Stimulated activated CD4-positive, alpha-beta T cell treated with anti-CD3 and anti-CD28 coated beads, Interleukin-4, amount 100 ng/mL, for 4 hours (primary cell): ENCODE results near the gene VAMP7.
"Not testable (repeated sequence)": the region's sequence is repeated elsewhere in the genome, so short reads cannot be mapped to it uniquely, and the experiment has no call there.

Experiments used
- DNase-seq, 2 experiments: peaks; one replicate each; pipeline ENCODE4 v3.0.0-alpha.2; 2020

The VAMP7 gene

DNA sequence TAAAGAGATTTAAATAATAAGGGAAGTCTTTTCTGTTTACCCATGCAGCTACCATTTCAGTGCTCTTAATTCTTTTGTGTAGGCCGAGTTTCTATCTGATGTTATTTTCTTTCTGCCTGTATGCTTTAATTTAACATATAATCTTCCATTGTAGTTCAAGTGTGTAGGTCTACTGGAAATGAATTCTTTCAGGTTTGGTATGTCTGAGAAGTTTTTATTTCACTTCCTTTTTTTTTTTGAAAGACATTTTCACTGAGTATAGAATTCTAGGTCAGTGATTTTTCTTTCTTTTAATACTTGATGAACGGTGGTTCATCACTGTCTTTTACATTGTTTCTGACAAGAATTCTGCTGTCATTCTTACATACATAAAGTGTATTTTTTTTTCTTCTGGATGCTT, 42.1 kb downstream of the VAMP7 start:
- DNase-seq = no peak

DNA sequence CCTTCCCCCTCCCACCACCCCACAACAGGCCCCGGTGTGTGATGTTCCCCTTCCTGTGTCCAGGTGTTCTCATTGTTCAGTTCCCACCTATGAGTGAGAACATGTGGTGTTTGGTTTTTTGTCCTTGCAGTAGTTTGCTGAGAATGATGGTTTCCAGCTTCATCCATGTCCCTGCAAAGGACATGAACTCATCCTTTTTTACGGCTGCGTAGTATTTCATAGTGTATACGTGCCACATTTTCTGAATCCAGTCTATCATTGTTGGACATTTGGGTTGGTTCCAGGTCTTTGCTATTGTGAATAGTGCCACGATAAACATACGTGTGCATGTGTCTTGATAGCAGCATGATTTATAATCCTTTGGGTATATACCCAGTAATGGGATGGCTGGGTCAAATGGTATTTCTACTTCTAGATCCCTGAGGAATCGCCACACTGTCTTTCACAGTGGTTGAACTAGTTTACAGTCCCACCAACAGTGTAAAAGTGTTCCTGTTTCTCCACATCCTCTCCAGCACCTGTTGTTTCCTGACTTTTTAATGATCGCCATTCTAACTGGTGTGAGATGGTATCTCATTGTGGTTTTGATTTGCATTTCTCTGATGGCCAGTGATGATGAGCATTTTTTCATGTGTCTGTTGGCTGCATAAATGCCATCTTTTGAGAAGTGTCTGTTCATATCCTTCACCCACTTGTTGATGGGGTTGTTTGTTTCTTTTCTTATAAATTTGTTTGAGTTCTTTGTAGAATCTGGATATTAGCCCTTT, 49.9 kb downstream of the VAMP7 start:
- not testable (repeated sequence) for DNase-seq

DNA sequence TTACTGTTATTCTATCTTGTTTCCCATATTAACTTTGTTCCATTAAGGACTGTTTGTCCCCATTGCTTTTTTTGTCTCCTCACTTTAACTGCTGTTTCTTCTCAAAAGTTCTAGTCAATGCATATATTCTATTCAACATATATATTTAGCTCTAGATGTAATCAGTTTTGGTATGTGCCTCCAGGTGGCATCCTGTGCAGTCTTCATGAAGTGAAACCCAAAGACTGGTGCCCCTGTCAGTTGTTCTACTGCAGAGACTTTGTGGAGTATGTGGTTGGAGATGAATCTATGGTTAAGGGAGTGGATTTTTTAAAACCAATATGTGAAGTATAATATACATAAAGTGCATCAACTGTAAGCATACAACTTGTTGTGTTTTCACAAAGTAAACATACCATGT, 57.0 kb downstream of the VAMP7 start:
- no peak for DNase-seq

GRCh38 chrX:155949098-155949497, 68.0 kb downstream of the VAMP7 start:
- no peak for DNase-seq

GRCh38 chrX:155951237-155951789, 70.2 kb downstream of the VAMP7 start:
- no peak for DNase-seq

DNA sequence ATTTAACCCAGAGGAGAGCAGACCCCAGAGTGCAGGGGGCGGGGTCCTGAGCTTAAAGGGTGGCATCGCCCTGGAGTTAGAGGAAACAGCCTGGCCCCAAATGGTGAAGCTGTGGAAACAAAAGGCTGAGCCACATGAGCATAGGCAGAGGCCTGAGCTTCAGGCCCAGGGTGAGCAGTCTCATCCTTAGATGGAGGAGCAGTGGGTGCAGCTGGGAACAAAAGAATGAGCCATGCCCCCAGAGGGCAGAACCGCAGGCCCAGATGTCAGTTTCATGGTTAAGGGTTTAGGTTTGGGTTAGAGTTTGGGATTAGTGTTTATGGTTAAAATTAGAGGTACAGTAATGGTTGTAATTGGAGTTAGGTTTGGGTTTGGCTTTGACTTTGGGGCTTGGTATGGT, 71.9 kb downstream of the VAMP7 start:
- no peak for DNase-seq

DNA sequence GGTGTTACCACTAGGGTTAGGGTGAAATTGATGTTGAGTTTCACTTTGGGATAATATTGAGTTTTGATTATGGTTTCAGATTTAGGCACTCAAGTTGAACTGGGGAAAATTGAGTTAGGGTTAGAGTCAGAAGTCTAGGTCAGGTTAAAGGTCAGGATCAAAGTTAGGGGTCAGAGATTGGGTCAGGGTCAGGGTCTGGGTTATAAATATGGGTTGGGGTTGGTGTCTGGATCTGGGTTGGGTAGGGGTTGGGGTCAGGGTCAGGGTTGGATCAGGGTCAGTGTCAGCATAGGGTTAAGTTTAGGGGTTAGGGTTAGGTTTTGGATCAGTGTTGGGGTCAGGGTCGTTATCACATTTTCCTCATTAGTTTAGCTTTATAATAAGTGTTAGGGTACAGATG, 73.6 kb downstream of the VAMP7 start:
- DNase-seq = no peak

DNA sequence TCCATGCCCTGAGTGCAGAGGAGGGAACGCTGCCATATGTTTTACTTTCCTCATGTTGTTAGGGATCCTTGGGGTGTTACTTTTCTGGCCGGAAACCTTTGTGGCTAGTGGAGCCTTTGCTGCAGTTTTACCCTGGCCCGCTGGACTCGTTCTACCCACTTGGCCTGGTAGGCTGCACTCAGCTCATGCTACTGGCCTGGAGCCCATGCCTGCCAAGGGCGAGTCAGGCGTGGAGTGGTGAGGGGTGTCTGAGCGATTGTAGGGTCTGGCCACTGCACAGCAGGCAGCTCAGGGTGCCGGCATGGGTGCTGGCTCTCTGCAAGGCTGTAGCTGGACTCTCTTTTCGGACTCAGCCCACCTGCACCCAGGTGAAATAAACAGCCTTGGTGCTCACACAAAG, 75.0 kb downstream of the VAMP7 start:
- no peak for DNase-seq

DNA sequence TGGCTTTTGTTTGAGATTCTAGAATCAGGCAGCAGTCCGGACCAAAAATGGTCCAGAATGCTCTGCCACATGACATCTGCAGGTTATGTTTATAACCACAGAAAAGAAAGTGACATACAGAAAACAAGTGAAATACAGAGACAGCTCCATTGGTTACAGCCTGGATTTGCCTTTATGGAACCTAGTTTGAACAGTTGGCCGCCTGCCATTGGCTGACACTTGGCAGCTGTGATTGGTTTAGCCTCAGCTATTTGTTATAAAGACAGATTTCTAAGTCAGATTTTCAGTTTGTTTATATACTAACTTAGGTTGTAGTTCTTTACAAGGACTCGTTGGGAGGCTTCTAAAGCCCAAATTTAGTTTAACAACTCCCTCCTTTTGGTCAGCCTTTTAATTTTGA, 75.5 kb downstream of the VAMP7 start:
- DNase-seq = no peak

GRCh38 chrX:155957843-155958242, 76.7 kb downstream of the VAMP7 start:
- no peak for DNase-seq

GRCh38 chrX:155959018-155959587, 78.0 kb downstream of the VAMP7 start:
- DNase-seq = no peak

GRCh38 chrX:155962906-155963305, 81.8 kb downstream of the VAMP7 start:
- DNase-seq = no peak

DNA sequence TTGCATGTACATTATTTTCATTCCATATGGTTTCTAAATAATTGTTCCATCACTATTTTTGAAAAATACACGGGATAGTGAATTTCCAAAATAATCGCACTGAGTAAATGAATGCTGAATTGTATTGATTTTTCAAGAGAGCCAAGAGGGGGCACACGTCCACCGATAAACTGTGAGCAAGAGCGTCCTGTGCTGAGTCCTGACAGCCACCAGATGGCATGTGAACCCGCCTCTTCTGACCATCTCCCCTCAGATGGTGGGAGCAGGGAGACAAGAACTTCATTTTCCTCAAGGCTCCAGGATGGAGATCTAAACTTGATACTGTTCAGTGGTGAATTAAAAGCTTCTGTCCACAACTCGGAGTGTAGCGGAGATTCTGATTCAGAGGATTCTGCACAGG, 85.7 kb downstream of the VAMP7 start:
- DNase-seq = no peak

DNA sequence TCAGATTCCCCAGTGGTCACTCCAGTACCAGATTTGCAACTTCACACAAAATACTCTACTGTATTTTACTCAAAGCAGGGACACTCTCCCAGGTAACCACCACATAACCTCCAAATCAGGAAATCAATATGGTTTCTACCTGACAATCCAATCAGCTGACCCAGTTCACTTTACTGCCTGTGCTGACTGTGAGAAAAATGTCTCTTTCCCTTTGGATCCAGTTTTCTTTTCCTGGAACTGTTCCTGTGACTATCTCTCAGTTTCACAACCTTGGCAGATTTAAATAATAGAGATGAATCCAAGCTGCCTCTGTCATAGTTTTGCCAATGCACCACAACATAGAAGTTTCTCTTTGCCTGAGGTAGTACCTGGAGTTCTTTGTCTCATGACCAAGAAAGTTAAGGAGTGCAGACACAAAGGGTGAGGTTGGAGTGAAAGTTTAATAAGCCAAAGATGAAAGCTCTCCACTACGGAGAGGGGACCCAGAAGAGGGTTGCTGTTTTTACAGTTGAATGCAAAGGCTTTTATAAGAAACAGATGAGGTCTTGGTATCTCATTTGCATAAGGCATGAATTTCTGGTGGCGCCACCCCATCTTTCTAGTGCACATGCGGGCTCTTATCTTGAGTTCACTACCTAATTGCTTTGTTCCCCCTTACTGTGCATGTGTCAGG, 86.6 kb downstream of the VAMP7 start:
- no peak for DNase-seq

DNA sequence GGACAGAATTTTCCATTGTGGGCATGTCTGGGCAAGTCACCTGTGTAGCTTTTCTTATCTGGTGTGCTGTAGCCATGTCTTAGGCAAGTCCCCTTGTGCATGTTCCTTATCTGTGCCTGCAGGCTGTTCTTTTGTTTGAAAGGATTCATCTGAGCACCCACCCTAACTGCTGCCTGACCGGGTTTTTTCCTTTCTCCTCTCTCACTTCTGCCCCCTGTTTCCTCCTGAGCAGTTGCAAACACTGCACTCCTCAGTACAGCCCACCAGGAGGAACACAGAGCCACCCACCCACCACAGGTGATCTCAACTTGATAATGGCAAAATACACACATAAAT, 87.1 kb downstream of the VAMP7 start:
- no peak for DNase-seq

- DNase-seq = no peak
Observed at GRCh38 chrX:155968791-155969190, 87.6 kb downstream of the VAMP7 start.

- not testable (repeated sequence) for DNase-seq
Observed at GRCh38 chrX:155971658-155972057, 90.5 kb downstream of the VAMP7 start.

DNA sequence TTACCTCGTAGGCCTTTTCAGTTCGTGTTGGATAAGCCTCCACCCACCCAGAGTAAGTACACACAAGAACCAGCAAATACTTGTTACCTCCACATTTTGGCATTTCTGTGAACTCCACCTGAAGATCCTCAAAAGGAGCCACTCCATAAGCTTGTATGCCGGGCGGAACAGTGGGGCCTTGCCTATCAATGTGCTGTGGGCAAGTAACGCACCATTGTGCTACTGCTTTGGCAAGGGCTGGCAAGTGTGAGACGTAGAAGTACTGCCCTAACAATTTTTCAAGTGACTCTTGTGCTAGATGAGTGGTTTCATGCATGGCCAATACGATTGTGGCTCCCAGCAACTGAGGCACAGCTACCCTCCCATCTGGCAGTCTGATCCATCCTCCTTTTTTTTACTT, 91.1 kb downstream of the VAMP7 start:
- DNase-seq = not testable (repeated sequence)

- DNase-seq = no peak
Observed at GRCh38 chrX:155983326-155983725, 102.2 kb downstream of the VAMP7 start.

- DNase-seq = no peak
Observed at GRCh38 chrX:155985208-155985607, 104.1 kb downstream of the VAMP7 start.

DNA sequence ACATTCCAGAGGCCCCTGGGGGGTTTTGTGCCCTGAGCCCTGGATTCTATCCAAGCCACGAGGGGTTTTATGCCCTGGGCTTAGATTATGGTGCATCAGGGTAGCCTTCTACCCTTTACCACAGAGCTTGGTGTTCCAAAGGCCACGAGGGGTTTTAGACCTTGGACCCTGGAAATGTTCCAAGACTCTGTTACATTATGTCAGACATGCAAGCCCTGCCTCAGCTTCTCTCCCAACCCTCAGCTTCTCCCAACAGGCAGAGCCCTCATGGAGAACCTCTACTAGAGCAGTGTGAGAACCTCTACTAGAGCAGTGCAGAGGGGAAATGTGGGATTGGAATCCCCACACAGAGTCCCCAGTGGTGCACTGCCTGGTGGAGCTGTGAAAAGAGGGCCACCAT, 105.8 kb downstream of the VAMP7 start:
- DNase-seq = not testable (repeated sequence)

DNA sequence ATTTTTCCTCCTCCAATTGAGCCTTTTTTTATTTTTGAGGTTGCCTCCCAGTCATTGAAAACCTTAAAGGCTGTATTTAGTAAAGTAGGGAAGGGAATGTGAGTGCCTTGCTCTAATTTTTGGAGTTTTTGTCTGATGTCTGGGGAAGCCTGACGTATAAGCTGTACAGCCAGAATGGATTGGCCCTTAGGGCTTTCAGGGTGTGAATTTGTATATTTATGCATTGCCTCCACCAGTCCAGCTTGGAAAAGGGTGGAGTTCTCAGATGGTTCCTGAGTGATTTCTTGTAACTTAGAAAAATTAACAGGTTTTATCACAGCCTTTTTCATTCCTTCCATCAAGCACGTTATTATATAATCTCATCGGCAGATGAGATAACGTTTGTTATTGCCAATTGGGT, 107.7 kb downstream of the VAMP7 start:
- DNase-seq = no peak
